ENCODE data around the gene ANKRD42. TPM values are rescaled to one million over a fixed set of nuclear protein-coding genes. Genes with fewer than 3 reads are reported as not detected.

Gene ANKRD42
- total RNA-seq, 1 donor from 2014 or later: 10.4 TPM

GRCh38 chr11:83191986-83192385 lies 1.5 kb upstream of the ANKRD42 start:
- Mint-ChIP-seq H3K4me1 (ENCODE audit: low read depth) (peaks cover 43% of the 10 kb centered on the region), H3K9me3 (ENCODE audit: low read depth) (no peaks in the 10 kb centered on the region), H3K4me3 (ENCODE audit: unreplicated experiment) (peak overlapping the region; percentile 98), H3K27ac (ENCODE audit: unreplicated experiment) (peak overlapping the region; percentile 99), H3K36me3 (ENCODE audit: low read depth) (peaks cover 8% of the 10 kb centered on the region), H3K27me3 (ENCODE audit: low read depth) (no peaks in the 10 kb centered on the region)
- no peak for TF ChIP-seq CTCF (IDR thresholded peaks at IDR 0.05)
- DNase-seq (ENCODE audit: low spot score): no peak

GRCh38 chr11:83192606-83193245 lies 786 bp upstream of the ANKRD42 start:
- Mint-ChIP-seq H3K27ac (ENCODE audit: unreplicated experiment) (peak overlapping the region; percentile 99), H3K9me3 (ENCODE audit: low read depth) (no peaks in the 10 kb centered on the region), H3K4me3 (ENCODE audit: unreplicated experiment) (peak overlapping the region; percentile 98), H3K4me1 (ENCODE audit: low read depth) (peaks cover 45% of the 10 kb centered on the region), H3K27me3 (ENCODE audit: low read depth) (no peaks in the 10 kb centered on the region), H3K36me3 (ENCODE audit: low read depth) (peaks cover 6% of the 10 kb centered on the region)
- DNase-seq (ENCODE audit: low spot score): no peak
- TF ChIP-seq CTCF (IDR thresholded peaks at IDR 0.05): no peak

- Mint-ChIP-seq H3K4me1 (ENCODE audit: low read depth) (peaks cover 45% of the 10 kb centered on the region), H3K36me3 (ENCODE audit: low read depth) (peaks cover 4% of the 10 kb centered on the region), H3K9me3 (ENCODE audit: low read depth) (no peaks in the 10 kb centered on the region), H3K27me3 (ENCODE audit: low read depth) (no peaks in the 10 kb centered on the region), H3K27ac (ENCODE audit: unreplicated experiment) (peak overlapping the region; percentile 99), H3K4me3 (ENCODE audit: unreplicated experiment) (peak overlapping the region; percentile 98)
- DNase-seq (ENCODE audit: low spot score): no peak
- TF ChIP-seq CTCF (IDR thresholded peaks at IDR 0.05): peak; percentile 4
These were observed 1.0 kb downstream of the ANKRD42 start for GRCh38 chr11:83194281-83195142.

GRCh38 chr11:83195143-83195466 lies 1.6 kb downstream of the ANKRD42 start:
- no peak for TF ChIP-seq CTCF (IDR thresholded peaks at IDR 0.05)
- Mint-ChIP-seq H3K9me3 (ENCODE audit: low read depth) (no peaks in the 10 kb centered on the region), H3K4me3 (ENCODE audit: unreplicated experiment) (peak overlapping the region; percentile 98), H3K27me3 (ENCODE audit: low read depth) (no peaks in the 10 kb centered on the region), H3K36me3 (ENCODE audit: low read depth) (peaks cover 7% of the 10 kb centered on the region), H3K4me1 (ENCODE audit: low read depth) (peaks cover 45% of the 10 kb centered on the region), H3K27ac (ENCODE audit: unreplicated experiment) (peak overlapping the region; percentile 99)
- no peak for DNase-seq (ENCODE audit: low spot score)

- peaks cover 7% of the 10 kb centered on the region for H3K36me3 Mint-ChIP-seq (ENCODE audit: low read depth)
- peaks cover 45% of the 10 kb centered on the region for H3K4me1 Mint-ChIP-seq (ENCODE audit: low read depth)
- no peak for TF ChIP-seq CTCF (IDR thresholded peaks at IDR 0.05)
- H3K9me3 Mint-ChIP-seq (ENCODE audit: low read depth): no peaks in the 10 kb centered on the region
- DNase-seq (ENCODE audit: low spot score): no peak
- peak overlapping the region; percentile 35 for H3K4me3 Mint-ChIP-seq (ENCODE audit: unreplicated experiment)
- H3K27me3 Mint-ChIP-seq (ENCODE audit: low read depth): no peaks in the 10 kb centered on the region
- peak overlapping the region; percentile 99 for H3K27ac Mint-ChIP-seq (ENCODE audit: unreplicated experiment)
These were observed 2.1 kb downstream of the ANKRD42 start for GRCh38 chr11:83195649-83196048.

Measured in chondrocyte (in vitro differentiated cells).